NCI-H2196 (cell line): ENCODE data around the gene SORBS2.

ENCODE experiments used
- DNase-seq: peaks from one replicate; lab custom pipeline; 2025; ENCODE audit not compliant: unreplicated experiment; lab: John Stamatoyannopoulos, UW

The SORBS2 gene

GRCh38 chr4:185740471-185740873, 71.5 kb downstream of the SORBS2 start:
- DNase-seq: no peak

DNA sequence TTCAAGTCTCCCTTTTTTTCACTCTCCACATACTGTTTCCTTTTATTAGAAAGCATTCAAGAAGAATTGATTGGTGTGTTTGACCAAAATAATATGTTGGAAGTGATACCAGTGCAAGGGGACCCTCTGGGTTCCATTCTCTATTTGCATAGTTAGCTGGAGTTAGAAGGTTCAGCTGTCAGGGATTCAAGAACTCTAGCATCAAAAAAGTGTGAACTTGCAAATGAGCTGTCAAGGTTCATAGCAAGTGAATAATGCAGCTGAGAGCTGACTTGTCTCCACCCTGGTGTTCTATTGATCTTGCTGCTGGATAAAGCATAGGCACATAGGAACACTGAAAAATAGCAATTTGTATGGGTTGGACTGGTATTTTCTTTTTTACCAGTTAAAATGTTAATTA, 73.2 kb downstream of the SORBS2 start:
- no peak for DNase-seq

- DNase-seq: no peak
Observed at GRCh38 chr4:185738038-185738552, 73.9 kb downstream of the SORBS2 start.

GRCh38 chr4:185737489-185738037, 74.4 kb downstream of the SORBS2 start:
- DNase-seq: no peak

- no peak for DNase-seq
Observed at GRCh38 chr4:185736882-185737281, 75.1 kb downstream of the SORBS2 start.

DNA sequence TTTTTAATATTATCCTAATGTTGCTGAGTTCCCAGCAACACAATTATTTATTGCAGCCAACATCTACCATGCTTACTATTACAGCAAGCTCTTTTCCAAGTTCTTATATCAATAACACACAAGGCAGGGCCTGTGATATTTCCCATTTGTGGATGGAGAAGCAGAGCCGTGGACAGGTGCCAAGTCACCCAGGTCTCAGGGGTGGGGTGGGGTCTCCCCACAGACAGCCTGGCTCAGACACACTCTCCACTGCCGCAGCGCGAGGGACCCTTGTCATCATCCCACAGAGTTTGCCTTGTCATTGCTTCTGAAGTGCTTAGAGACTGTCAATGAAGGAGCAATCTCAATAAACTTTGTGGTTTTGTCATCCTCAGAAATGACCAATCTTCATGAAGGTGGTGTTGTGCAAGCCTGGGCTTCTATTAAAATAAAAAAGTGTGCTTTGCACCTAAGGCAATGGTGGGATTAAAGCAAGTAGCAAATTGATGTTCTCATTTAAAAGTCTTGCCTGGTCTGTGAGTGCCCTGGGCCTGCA, 76.1 kb downstream of the SORBS2 start:
- DNase-seq: no peak

GRCh38 chr4:185734930-185735329, 77.1 kb downstream of the SORBS2 start:
- no peak for DNase-seq

DNA sequence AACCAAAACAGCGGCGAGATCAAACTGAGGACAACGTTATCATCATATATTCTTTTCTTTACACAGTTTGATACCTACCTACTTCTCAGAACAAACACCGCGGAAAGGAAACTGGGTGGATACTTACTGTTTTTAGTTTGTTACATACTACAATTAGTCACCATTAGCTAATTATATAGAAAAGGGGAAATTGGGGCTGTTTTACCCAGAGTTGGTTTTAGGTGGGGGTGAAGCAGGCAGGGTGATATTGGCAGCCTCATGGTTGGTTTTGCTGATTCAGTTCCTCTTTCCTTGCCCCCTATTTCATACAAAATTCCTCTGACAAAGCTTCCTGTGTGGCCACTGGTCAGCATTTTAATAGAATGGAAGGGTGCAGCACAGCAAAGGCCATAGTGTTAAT, 77.8 kb downstream of the SORBS2 start:
- no peak for DNase-seq

DNA sequence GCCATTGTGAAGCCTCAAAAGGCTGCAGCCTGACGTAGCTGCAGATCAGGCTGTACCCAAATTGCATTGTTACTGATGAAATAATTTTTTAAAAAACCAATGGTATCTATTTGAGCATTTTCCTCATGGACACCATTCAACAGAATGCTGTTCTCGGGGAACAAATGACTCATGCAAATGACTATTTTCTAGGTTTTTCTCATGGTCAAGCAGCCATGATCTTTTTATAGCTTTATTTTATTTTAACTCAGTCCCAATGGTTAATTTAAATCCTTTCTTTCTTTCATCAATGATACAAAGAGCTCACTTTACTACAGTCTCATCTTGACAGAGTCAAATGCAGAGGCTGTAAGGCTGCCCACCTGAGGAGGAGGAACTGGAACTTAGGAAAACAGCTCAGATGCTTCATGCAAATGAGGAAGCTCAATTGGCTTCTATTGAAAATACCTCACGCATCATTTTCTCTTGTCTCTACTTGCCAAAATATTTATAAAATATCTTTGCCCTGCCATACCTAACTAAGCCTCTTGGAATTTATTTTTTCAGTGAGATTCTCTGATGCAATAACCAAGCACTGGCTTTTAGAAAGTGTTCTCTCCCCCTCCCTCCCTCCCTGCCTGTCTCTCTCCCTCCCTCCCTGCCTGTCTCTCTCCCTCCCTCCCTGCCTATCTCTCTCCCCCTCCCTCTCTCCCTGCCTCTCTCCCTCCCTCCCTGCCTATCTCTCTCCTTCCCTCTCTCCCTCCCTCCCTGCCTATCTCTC, 81.0 kb downstream of the SORBS2 start:
- DNase-seq: no peak

DNA sequence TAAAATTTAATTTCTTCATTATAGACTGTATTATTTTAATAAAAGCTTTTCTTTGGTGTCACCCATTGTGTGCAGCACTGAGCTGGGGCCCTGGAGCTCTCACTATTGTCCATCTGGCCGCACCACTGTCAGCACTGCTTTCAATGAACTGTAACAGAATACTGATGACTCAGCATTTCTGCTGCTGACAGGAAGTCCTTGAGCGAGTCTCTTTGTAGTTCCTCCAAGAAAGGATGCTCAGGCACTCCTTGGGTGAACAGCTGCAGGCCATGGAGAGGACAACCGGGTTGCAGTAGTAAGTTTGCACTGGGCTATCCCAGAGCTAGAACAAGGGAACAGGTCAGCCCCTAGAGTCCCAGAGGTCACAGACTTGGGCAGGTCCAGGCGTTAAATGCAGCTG, 81.6 kb downstream of the SORBS2 start:
- peak; percentile 63 for DNase-seq

- no peak for DNase-seq
Observed at GRCh38 chr4:185729391-185729804, 82.6 kb downstream of the SORBS2 start.

DNA sequence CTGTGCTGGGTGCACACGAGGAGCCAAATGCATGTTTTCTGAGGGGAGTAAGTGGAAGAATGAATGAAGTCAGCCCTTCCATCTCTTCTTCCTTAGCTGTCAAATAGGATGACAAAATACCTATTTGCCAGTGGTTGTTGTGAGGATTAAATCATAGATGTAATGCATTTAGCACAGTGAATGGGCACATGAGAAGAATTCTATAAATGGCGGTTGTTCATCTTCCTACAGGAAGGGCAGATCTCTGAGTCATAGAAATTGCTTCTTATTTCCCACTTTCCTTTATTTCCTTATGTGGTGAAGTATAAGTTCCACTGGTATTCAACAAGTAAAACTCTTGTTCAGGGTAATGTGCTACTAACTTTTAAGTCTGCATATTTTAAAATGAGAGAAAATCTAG, 83.1 kb downstream of the SORBS2 start:
- no peak for DNase-seq

DNA sequence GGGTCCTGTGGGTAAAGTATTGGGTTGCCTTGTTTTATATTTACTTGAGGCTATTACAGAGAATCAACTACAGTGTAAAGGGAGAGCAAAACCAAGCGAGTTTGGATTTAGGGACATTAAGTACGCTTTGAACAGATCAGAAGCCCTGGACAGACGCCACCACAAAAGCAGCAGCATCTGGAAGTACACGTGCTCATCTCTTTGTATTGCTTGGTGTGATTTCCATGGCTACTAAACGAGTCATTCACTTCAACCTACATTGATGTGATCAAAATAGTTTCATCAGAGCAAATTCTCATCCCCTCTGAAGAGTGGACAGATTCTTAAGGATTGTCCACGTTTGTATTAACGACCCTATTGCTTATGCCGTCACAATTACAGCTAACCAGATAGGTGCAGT, 85.1 kb downstream of the SORBS2 start:
- DNase-seq: no peak

DNA sequence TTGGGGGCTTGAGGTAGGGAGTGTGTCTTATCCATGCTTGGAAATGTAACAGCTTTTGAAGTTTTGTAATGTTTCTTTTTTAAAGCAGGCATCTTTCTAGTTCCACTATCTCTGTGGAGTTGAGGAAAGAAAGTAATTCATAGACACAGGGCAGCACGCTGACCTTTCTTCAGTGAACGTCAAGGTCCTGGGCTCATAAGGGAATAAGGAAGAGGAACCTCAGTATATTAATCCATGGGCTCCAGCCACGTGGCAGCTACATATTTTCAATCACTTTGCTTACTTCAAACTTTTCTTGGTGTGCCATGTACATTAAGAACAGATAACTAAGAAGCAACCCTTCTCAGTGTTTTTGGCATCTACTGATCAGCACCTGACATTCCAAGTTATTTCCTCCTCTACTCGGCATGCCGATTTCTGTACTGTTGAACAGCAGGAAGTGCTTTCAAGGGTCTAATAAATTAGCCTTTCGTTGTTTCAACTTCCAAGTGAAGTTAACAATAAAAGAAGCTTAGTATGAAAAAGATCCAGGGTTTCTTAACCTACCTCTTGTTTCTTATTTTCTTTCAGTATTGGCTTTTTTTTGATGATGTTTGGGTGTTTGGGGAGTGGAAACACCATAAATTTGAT, 88.2 kb downstream of the SORBS2 start:
- DNase-seq: no peak

GRCh38 chr4:185722029-185722316, 90.0 kb downstream of the SORBS2 start:
- DNase-seq: no peak

DNA sequence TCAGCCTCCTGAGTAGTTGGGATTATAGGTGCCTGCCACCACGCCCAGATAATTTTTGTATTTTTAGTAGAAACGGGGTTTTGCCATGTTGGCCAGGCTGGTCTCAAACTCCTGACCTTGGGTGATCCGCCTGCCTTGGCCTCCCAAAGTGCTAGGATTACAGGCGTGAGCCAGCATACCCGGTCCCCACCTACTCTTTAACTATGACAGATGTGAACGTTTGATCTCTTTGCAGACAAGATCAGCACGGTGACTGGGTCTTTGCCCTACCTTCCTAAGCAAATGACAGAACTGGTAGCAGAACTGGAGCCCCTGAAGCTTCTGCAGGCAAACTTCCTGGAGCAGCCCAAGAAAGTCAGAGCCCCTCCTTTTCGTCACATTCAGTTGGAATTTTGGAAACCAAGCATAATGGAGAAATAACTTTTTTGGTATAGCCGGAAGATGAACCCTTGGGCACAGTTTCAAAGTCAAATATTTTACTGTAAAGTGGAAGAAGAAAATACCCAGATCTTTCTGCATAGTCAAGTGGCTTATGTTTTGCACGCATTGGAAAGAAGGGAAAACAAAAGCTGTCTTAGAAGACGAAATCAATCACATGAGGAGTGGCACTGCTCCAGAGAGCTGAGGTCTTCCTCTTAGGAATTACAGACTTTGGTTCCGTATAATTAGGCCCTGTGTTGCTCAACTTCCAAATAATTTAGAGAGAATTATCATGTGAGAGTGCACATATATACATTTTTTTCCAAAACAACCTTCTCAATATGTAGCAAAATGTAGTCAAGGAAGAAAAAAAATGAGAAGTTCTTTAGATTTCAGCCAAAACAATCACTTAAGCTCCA, 90.6 kb downstream of the SORBS2 start:
- DNase-seq: no peak

- no peak for DNase-seq
Observed at GRCh38 chr4:185719500-185719858, 92.5 kb downstream of the SORBS2 start.

- DNase-seq: no peak
Observed at GRCh38 chr4:185718578-185719499, 93.2 kb downstream of the SORBS2 start.

DNA sequence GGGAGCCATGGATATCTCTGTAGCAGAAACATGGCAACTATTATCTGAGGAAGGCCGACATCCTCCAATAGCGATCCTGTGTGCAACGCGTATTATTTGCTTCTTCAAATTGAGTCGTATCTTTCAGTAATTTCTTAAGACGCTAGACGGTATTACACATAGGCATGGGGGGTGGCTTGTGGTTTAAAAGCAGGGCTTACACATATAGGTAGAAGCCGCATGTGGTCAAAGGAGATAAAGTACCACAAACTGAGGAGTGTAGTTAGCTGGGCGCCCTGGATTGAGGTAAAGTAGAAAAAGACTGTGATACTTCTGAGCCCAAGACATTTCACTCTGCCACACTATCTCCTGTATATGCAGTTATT, 94.6 kb downstream of the SORBS2 start:
- DNase-seq: no peak

GRCh38 chr4:185716577-185717376, 95.2 kb downstream of the SORBS2 start:
- peak; percentile 6 for DNase-seq
